A549 (cell line): ENCODE measurements around the gene RALA.

Experiments
- CHD4 ChIP-seq: fragments of 200-600 bp; sonication (generic); IDR thresholded peaks from 2 replicates; pipeline ENCODE4 v1.6.1; 2016; ENCODE audit warnings: antibody characterized with exemption, mild to moderate bottlenecking, borderline replicate concordance
- EP300 ChIP-seq, 2 experiments: fragments of >200 bp; sonication (Bioruptor Twin); formaldehyde crosslinking; IDR thresholded peaks; 2 replicates in 1 of 2; 3 replicates in 1 of 2; pipeline ENCODE4 v1.6.1; 2016 to 2017
- MAX ChIP-seq: IDR thresholded peaks from 2 replicates; pipeline ENCODE4 v1.6.1; 2012
- ZSCAN20 ChIP-seq: fragments of 250-450 bp; sonication (Bioruptor Pico); IDR thresholded peaks from 2 replicates; pipeline ENCODE4 v1.8.0; 2022; ENCODE audit warnings: mild to moderate bottlenecking, moderate library complexity

- TF ChIP-seq MAX (no peak), ZSCAN20 (CRISPR knock-in tag) (no peak), EP300 (IDR thresholded peaks at IDR 0.05) (no peak), CHD4 (no peak)
Measured at GRCh38 chr7:39618868-39619267, 4.5 kb upstream of the RALA start.
